ENCODE measurements around the gene TPRG1.

- TF ChIP-seq ZNF274 (IDR thresholded peaks at IDR 0.05; ENCODE audit: low read depth, low read length) (no peak), YY1 (IDR thresholded peaks at IDR 0.05; ENCODE audit: insufficient read depth, insufficient read length) (no peak), SUZ12 (IDR thresholded peaks at IDR 0.05; ENCODE audit: extremely low read depth, insufficient read depth, insufficient read length) (no peak)
These were observed 127.0 kb downstream of the TPRG1 start for GRCh38 chr3:189298469-189299375.

Measured in NT2/D1 (cell line).